ENCODE results near the gene TMEM59L.

DNA sequence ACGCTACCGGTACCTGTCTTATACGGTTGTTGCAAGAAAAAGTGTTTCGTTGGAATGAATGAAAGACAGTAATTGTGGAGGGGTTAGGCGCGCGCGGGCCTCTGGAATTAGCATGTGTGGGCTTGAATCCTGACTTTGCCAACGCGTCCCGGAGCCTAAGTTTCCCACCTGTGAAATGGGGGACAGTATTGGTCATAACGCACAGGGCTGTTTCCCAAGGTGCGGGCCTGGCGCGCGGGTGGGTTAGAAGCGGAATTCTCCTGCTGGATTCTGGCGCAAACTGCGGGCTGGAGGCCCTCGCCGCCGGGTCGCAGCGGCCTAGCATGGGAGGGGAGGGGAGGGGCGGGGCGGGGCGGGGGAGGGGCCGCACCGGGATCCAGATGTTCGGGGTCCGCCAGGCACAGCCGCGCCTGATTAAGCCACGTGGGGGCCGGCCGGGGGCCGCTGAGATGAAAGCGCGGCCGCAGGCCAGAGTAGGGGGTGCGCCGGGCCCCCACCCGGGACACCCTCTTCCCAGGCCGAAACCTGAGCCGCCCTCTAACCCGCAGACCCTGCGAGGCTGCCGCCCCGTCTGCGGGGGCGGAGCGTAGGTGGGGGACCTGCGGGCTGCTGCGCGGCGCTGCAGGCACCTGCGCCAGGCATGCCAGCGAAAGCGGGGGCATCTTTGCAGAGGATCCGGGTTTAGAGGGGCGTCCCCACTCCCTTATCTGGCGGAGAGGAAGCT is 1.2 kb upstream of the TMEM59L start:
- TF ChIP-seq, protein P1, sequence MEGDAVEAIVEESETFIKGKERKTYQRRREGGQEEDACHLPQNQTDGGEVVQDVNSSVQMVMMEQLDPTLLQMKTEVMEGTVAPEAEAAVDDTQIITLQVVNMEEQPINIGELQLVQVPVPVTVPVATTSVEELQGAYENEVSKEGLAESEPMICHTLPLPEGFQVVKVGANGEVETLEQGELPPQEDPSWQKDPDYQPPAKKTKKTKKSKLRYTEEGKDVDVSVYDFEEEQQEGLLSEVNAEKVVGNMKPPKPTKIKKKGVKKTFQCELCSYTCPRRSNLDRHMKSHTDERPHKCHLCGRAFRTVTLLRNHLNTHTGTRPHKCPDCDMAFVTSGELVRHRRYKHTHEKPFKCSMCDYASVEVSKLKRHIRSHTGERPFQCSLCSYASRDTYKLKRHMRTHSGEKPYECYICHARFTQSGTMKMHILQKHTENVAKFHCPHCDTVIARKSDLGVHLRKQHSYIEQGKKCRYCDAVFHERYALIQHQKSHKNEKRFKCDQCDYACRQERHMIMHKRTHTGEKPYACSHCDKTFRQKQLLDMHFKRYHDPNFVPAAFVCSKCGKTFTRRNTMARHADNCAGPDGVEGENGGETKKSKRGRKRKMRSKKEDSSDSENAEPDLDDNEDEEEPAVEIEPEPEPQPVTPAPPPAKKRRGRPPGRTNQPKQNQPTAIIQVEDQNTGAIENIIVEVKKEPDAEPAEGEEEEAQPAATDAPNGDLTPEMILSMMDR (IDR thresholded peaks at IDR 0.05), result no peak
- TF ChIP-seq EP300 (IDR thresholded peaks at IDR 0.05) (no peak), POLR2A (IDR thresholded peaks at IDR 0.05) (no peak)

Measured in tibial nerve (tissue), 4 donors.